A549 (cell line): ENCODE results near the gene NUP50. TPM values are rescaled to one million over a fixed set of nuclear protein-coding genes. Genes with fewer than 3 reads are reported as not detected.

Experiments used
- ATAC-seq, 2 experiments: fragments of 200-7000 bp in 1 of 2; fragments of >200 bp in 1 of 2; cut with Nextera tagmentation in 1 of 2; cut with Tn5 transposase in 1 of 2; 3 replicates each; pipeline versions ENCODE4 v1.8.0 to v1.9.1; 2018 to 2020; ENCODE audit warnings: mild to moderate bottlenecking in 1 of 2, moderate library complexity in 1 of 2
- CTCF ChIA-PET: fragments of 300-600 bp; sonication (Branson Sonifier 250); formaldehyde crosslinking; extraction: SDS; loops from one replicate; lab custom pipeline; 2021; ENCODE audit warnings: antibody characterized with exemption, inconsistent platforms; lab: Yijun Ruan, JAX
- POLR2A ChIA-PET: fragments of 350-600 bp; formaldehyde crosslinking; extraction: SDS; loops from one replicate; lab custom pipeline; 2021; ENCODE audit warnings: antibody characterized with exemption, inconsistent platforms; lab: Yijun Ruan, JAX
- DNase-seq, 2 experiments: peaks; one replicate each; pipeline versions ENCODE4 v3.0.0 to v3.0.0-alpha.2; 2011 to 2016; ENCODE audit warnings: low read depth in 1 of 2, low spot score in 1 of 2
- FAIRE-seq: peaks from 2 replicates; lab custom pipeline; 2011; peaks lifted over from hg19 to GRCh38; lab: Jason Lieb, UNC
- H3K27ac ChIP-seq, 2 experiments: fragments of >200 bp; sonication (Bioruptor Twin); formaldehyde crosslinking; 3 replicates each; pipeline ENCODE4 v1.5.1; 2016 to 2017
- H3K4me1 ChIP-seq: fragments of >200 bp; sonication (Bioruptor Twin); formaldehyde crosslinking; 3 replicates; pipeline ENCODE4 v1.6.1; 2016
- H3K4me2 ChIP-seq: fragments of >200 bp; sonication (Bioruptor Twin); formaldehyde crosslinking; 3 replicates; pipeline ENCODE4 v1.6.1; 2016
- H3K4me3 ChIP-seq: fragments of >200 bp; sonication (Bioruptor Twin); formaldehyde crosslinking; 3 replicates; pipeline ENCODE4 v1.5.1; 2016
- H3K9me3 ChIP-seq: fragments of >200 bp; sonication (Bioruptor Twin); formaldehyde crosslinking; 3 replicates; pipeline ENCODE4 v1.6.1; 2016
- CBX2 ChIP-seq: fragments of 200-600 bp; sonication (generic); IDR thresholded peaks from 2 replicates; pipeline ENCODE4 v1.6.1; 2016; ENCODE audit warnings: low read depth, mild to moderate bottlenecking, borderline replicate concordance
- CHD2 ChIP-seq: fragments of 150-350 bp; IDR thresholded peaks from 2 replicates; pipeline ENCODE4 v1.6.1; 2014; ENCODE audit warnings: low read length; ENCODE audit not compliant: partially characterized antibody
- EHF ChIP-seq: fragments of 250-450 bp; sonication (Bioruptor Pico); IDR thresholded peaks from 2 replicates; pipeline ENCODE4 v1.5.0; 2020; ENCODE audit warnings: mild to moderate bottlenecking
- NFE2L2 ChIP-seq: fragments of 150-350 bp; conservative IDR thresholded peaks from 2 replicates; pipeline ENCODE4 v1.6.1; 2014; ENCODE audit warnings: low read length
- NR3C1 ChIP-seq: fragments of >200 bp; sonication (Bioruptor Twin); formaldehyde crosslinking; IDR thresholded peaks from 3 replicates; pipeline ENCODE4 v1.6.1; 2017
- PHF8 ChIP-seq: fragments of 200-600 bp; sonication (generic); IDR thresholded peaks from 2 replicates; pipeline ENCODE4 v1.6.1; 2016; ENCODE audit warnings: low read depth, mild to moderate bottlenecking, antibody characterized with exemption, moderate library complexity, borderline replicate concordance
- RAD21 ChIP-seq, 2 experiments: fragments of >200 bp in 1 of 2; sonication (Bioruptor Twin) in 1 of 2; formaldehyde crosslinking in 1 of 2; IDR thresholded peaks in 1 of 2; conservative IDR thresholded peaks in 1 of 2; 2 replicates in 1 of 2; 3 replicates in 1 of 2; pipeline ENCODE4 v1.6.1; 2012 to 2018; ENCODE audit warnings: inconsistent platforms in 1 of 2
- RARB ChIP-seq: fragments of 250-450 bp; sonication (Bioruptor Pico); IDR thresholded peaks from 2 replicates; pipeline ENCODE4 v1.8.0; 2021; ENCODE audit warnings: mild to moderate bottlenecking, moderate library complexity
- RCOR1 ChIP-seq: fragments of 150-350 bp; IDR thresholded peaks from 2 replicates; pipeline ENCODE4 v1.6.1; 2014; ENCODE audit warnings: antibody characterized with exemption, low read length, low read depth
- SMC3 ChIP-seq: fragments of >200 bp; sonication (Bioruptor Twin); formaldehyde crosslinking; IDR thresholded peaks from 3 replicates; pipeline ENCODE4 v1.6.1; 2018; ENCODE audit warnings: inconsistent platforms
- WGBS: methylation state at CpG from one replicate; pipeline ENCODE4 v1.1.6; 2017; ENCODE audit errors: missing lambda C conversion rate; 5-methylcytosine and 5-hydroxymethylcytosine counted together
- polyA plus RNA-seq, 4 experiments: library from polyadenylated mRNA; depleted of rRNA in 3 of 4; stranded (reverse); fragments of >200 nt; fragmentation: RNase III in 1 of 4; extraction: RNeasy Plus Mini Kit Qiagen cat#74134 plus additional on column Dnase treatment in 1 of 4; gene quantifications; 2 replicates in 3 of 4; 3 replicates in 1 of 4; pipeline ENCODE4 v1.2.3, GENCODE V29; 2011 to 2017
- TF ChIP-seq, protein P1 (sequence below): fragments of 200-600 bp; sonication (generic); IDR thresholded peaks from 2 replicates; pipeline ENCODE4 v1.6.1; 2016; ENCODE audit warnings: antibody characterized with exemption, mild to moderate bottlenecking, moderate library complexity
- TF ChIP-seq, protein P2 (sequence below): fragments of >200 bp; sonication (Bioruptor Twin); formaldehyde crosslinking; IDR thresholded peaks from 2 replicates; pipeline ENCODE4 v1.6.1; 2016
- TF ChIP-seq, protein P3 (sequence below): fragments of 150-350 bp; IDR thresholded peaks from 2 replicates; pipeline ENCODE4 v1.6.1; 2014; ENCODE audit warnings: low read depth, mild to moderate bottlenecking, low read length
- TF ChIP-seq, protein P4 (sequence below): IDR thresholded peaks from 2 replicates; pipeline ENCODE4 v1.6.1; 2012; ENCODE audit warnings: low read depth, borderline replicate concordance

NUP50 gene
- polyA plus RNA-seq, 2 of the 4 experiments (the other 2 are of a cell fraction): 16.7 to 25.3 TPM

DNA sequence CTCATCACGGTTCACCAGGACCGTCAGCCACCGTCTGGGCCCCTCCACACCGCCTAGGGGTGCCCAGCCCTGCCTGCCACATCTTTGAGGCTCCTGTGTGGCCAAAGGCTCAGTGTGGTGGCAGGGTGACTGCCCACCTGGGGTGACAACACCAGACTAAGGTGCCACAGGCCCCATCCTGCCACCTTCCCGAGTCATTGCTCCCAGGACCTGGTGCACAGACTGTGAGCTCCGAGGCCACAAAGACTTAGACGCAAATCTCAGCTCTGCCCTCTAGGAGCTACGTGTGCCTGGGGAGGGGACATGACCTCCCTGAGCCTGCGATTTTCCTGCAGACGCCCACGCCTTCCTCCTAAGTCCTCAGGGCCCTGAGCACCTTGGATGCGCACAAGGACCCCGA, 40.5 kb downstream of the NUP50 start (continued):
- TF ChIP-seq, protein P1, sequence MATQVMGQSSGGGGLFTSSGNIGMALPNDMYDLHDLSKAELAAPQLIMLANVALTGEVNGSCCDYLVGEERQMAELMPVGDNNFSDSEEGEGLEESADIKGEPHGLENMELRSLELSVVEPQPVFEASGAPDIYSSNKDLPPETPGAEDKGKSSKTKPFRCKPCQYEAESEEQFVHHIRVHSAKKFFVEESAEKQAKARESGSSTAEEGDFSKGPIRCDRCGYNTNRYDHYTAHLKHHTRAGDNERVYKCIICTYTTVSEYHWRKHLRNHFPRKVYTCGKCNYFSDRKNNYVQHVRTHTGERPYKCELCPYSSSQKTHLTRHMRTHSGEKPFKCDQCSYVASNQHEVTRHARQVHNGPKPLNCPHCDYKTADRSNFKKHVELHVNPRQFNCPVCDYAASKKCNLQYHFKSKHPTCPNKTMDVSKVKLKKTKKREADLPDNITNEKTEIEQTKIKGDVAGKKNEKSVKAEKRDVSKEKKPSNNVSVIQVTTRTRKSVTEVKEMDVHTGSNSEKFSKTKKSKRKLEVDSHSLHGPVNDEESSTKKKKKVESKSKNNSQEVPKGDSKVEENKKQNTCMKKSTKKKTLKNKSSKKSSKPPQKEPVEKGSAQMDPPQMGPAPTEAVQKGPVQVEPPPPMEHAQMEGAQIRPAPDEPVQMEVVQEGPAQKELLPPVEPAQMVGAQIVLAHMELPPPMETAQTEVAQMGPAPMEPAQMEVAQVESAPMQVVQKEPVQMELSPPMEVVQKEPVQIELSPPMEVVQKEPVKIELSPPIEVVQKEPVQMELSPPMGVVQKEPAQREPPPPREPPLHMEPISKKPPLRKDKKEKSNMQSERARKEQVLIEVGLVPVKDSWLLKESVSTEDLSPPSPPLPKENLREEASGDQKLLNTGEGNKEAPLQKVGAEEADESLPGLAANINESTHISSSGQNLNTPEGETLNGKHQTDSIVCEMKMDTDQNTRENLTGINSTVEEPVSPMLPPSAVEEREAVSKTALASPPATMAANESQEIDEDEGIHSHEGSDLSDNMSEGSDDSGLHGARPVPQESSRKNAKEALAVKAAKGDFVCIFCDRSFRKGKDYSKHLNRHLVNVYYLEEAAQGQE: no peak
- TF ChIP-seq, protein P2, sequence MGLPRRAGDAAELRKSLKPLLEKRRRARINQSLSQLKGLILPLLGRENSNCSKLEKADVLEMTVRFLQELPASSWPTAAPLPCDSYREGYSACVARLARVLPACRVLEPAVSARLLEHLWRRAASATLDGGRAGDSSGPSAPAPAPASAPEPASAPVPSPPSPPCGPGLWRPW: no peak

DNA sequence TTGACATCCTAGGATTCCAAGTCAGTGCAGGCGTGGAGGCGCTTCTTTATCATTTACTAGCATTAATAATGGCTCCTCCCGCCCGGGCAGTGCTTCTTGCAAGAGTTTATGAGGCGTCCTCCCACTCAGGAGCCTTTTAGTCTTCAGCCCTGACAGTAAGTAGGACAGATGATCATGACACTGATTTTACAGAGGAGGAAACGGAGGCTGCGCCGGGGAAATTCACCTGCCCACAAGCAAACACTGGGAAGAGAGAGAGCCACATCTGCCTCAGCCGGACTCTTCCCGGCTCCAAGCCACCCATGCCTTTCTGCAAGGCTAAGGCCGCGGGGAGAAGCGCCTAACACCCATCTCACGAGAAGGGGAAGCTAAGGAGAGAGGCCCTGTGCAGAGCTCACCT, 41.1 kb downstream of the NUP50 start:
- POLR2A ChIA-PET: no interaction called here
- DNase-seq (no peak), FAIRE-seq (no peak), ATAC-seq (no peak)
- no peak overlapping the region for H3K27ac ChIP-seq
- peaks cover 20% of the 10 kb centered on the region for H3K4me1 ChIP-seq
- CTCF ChIA-PET: interaction anchor here (1.2 kb wide), 1 partner anchor 59 kb away, joined by 4 read pairs; no protein-coding TSS in a partner anchor
- WGBS: 94% methylated on average over 14 of the region's 14 CpGs
- H3K9me3 ChIP-seq: no peaks in the 10 kb centered on the region
- TF ChIP-seq SMC3: no peak
- no peak overlapping the region for H3K4me3 ChIP-seq
- H3K4me2 ChIP-seq: no peak overlapping the region

DNA sequence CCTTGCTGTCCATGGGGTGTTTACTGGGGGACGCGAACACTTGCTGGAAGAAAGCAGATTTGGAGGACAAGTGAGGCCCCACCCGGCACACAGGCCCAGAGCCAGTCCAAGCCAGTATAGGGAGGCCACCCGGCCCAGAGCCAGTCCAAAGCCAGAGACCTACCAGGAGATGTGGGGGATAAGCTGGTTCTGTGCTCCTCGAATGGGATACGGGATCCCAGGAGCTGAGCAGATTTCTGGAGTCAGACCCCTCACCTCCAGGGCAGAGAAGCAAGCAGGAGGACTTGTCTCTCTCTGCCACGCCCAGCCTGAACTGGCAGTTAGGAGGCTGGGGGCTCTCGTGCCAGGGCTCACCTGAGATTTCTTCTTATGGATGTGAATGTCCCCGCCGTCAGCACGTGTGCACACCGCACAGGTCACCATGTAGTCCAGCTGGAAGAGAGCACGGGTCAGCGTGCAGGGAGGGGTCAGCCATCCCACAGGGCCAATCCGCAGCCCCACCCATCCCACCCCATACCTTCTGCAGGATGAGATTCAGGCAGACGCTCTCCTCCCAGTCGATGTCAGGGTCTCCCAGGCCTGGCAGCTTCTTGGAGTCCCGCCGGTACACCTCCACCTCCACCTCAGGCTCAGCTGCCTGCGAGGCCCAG, 41.7 kb downstream of the NUP50 start:
- DNase-seq (no peak), ATAC-seq (no peak)
- Histone ChIP-seq H3K27ac (no peak overlapping the region), H3K4me3 (no peak overlapping the region), H3K4me2 (no peak overlapping the region), H3K9me3 (no peaks in the 10 kb centered on the region)
- TF ChIP-seq, protein P3, sequence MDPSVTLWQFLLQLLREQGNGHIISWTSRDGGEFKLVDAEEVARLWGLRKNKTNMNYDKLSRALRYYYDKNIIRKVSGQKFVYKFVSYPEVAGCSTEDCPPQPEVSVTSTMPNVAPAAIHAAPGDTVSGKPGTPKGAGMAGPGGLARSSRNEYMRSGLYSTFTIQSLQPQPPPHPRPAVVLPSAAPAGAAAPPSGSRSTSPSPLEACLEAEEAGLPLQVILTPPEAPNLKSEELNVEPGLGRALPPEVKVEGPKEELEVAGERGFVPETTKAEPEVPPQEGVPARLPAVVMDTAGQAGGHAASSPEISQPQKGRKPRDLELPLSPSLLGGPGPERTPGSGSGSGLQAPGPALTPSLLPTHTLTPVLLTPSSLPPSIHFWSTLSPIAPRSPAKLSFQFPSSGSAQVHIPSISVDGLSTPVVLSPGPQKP: no peak
- TF ChIP-seq RARB (CRISPR knock-in tag): no peak
- TF ChIP-seq, protein P4, sequence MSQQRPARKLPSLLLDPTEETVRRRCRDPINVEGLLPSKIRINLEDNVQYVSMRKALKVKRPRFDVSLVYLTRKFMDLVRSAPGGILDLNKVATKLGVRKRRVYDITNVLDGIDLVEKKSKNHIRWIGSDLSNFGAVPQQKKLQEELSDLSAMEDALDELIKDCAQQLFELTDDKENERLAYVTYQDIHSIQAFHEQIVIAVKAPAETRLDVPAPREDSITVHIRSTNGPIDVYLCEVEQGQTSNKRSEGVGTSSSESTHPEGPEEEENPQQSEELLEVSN: no peak
- no peak for TF ChIP-seq NFE2L2
- no peak for TF ChIP-seq CBX2
- no peak for TF ChIP-seq NR3C1
- TF ChIP-seq, all 56 proteins: peak for 0
- WGBS: 91% methylated on average over 6 of the region's 20 CpGs
- POLR2A ChIA-PET: no interaction called here
- CTCF ChIA-PET: interaction anchor here (1.2 kb wide), 1 partner anchor 59 kb away, joined by 4 read pairs; no protein-coding TSS in a partner anchor
- H3K4me1 ChIP-seq: peaks cover 26% of the 10 kb centered on the region
- no peak for FAIRE-seq

DNA sequence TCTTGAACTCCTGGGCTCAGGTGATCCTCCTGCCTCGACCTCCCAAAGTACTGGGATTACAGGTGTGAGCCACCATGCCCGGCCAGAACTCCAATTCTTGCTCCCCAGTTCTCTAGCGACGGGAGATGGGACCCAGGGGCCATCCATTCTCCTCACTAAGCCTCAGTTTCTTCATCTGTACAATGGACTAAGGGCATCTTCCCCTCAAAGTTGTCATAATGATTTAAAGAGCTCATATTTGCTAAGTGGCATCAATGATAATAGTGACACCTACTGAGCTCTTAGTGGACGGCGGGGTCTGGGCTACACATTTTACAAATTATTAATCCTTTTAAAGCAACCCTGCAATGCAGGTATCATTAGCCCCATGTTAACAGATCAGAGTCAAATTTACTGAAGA, 42.5 kb downstream of the NUP50 start:
- ChIA-PET CTCF (no interaction called here), POLR2A (no interaction called here)
- no peak for TF ChIP-seq EHF
- no peak for TF ChIP-seq RCOR1
- no peak for TF ChIP-seq SMC3
- TF ChIP-seq RAD21 (conservative IDR thresholded peaks at IDR 0.05 in 1 of 2, IDR thresholded peaks at IDR 0.05 in 1 of 2): no peak
- TF ChIP-seq CHD2: no peak
- no peak for TF ChIP-seq PHF8
- TF ChIP-seq, protein P1: no peak
- TF ChIP-seq, protein P2: no peak
- Histone ChIP-seq H3K4me2 (no peak overlapping the region), H3K9me3 (no peaks in the 10 kb centered on the region), H3K4me3 (no peak overlapping the region), H3K27ac (no peak overlapping the region), H3K4me1 (peaks cover 34% of the 10 kb centered on the region)
- ATAC-seq (no peak), DNase-seq (no peak), FAIRE-seq (no peak)
- WGBS: 85% methylated on average over 6 of the region's 6 CpGs
